Fibroblast of peridontal ligament (primary cell): ENCODE results near the gene SKP2.

ENCODE experiments used
- DNase-seq: peaks from one replicate; pipeline ENCODE4 v3.0.0-alpha.2; 2010; ENCODE audit errors: extremely low read depth

SKP2 gene

GRCh38 chr5:36199620-36200019, 47.7 kb downstream of the SKP2 start:
- no peak for DNase-seq

DNA sequence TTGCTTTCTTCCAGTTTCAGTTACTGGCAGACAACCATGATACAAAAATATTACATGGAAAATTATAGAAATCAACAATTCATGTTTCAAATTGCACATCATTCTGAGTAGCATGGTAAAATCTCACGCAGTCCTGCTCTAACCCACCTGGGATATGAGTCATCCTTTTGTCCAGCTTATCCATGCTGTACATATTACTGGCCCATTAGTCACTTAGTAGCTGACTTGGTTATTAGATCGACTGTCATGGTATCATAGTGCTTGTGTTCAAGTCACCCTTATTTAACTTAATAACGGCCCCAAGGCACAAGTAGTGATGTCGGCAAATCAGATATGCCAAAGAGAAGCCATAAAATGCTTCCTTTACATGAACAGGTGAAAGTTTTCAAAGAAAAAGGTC, 48.6 kb downstream of the SKP2 start:
- no peak for DNase-seq

- peak; percentile 60 for DNase-seq
Measured at GRCh38 chr5:36202521-36202961, 50.6 kb downstream of the SKP2 start.

GRCh38 chr5:36205329-36205728, 53.4 kb downstream of the SKP2 start:
- DNase-seq, result no peak

DNA sequence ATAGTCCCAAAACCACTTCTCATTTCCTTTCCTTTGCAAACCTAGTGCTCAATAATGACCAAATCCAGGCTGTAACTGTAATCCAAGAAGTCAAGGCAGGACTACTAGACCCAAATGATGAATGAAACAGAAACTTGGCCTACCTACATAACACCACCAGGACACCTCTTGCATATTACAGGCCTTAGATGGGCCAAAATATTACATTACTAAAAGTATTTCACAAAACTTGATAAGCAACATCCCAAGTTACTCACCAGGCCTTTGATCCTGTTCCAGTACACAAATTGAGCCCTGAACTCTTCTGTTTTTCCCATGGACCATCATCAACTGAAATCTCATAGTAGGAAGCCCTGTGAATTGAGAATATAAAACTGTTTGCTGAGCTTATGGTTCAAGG, 55.0 kb downstream of the SKP2 start:
- DNase-seq, result no peak

GRCh38 chr5:36208786-36209185, 56.9 kb downstream of the SKP2 start:
- DNase-seq, result no peak

GRCh38 chr5:36209664-36210063, 57.8 kb downstream of the SKP2 start:
- DNase-seq, result no peak

- no peak for DNase-seq
Measured at GRCh38 chr5:36214436-36214835, 62.5 kb downstream of the SKP2 start.

- no peak for DNase-seq
Measured at GRCh38 chr5:36215910-36216309, 64.0 kb downstream of the SKP2 start.

- DNase-seq, result no peak
Measured at GRCh38 chr5:36217567-36217966, 65.7 kb downstream of the SKP2 start.

DNA sequence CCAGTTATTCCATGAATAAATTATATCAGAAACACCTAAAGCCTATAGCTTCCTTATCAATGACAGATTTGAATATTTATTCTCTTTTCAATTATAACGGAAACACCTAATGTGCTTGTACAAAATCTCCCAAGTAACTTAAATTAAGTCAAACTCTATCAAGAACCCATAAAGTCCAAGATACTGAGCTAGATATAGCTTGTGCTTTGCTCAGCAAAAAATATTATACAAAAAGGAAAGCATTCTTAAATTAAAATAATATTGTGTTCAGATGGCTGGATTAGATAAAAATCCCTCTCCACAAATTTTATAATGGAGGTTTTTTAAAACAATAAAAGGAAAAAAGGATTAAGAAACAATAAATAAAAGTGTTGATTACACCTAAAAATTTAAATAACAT, 66.1 kb downstream of the SKP2 start:
- no peak for DNase-seq

DNA sequence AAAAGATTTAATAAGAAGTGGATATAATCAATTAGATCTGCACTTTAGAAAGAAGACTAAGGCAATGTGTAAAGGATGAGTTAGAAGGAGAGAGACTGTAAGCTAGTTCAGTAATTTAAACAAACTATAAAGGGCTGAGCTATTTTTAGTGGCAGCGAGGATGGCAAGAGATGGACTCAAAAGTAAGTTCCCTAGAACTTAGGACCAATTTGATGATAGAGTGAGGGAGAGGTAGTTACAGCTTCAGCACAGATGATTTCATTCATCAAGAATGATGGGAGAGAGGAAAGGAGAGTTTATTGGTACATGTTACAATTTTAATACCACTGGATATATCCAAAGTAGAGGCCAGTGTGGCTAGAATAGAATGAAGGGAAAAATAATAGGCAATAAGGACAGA, 70.7 kb downstream of the SKP2 start:
- DNase-seq, result no peak

- no peak for DNase-seq
Measured at GRCh38 chr5:36227046-36227445, 75.1 kb downstream of the SKP2 start.

DNA sequence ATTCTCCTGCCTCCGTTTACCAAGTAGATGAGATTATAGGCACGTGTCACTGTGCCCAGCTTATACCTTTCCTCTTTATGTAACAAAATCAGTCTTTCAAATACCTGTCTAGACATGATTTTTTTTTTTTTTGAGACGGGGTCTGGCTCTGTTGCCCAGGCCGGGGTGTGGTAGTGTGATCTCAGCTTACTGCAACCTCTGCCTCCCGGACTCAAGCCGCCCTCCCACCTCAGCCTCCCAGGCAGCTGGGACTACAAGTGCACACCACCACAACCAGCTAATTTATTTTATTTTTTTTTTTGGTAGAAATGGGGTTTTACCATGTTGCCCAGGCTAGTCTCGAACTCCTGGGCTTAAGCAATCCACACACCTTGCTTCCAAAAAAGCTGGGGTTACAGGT, 76.6 kb downstream of the SKP2 start:
- DNase-seq, result no peak

DNA sequence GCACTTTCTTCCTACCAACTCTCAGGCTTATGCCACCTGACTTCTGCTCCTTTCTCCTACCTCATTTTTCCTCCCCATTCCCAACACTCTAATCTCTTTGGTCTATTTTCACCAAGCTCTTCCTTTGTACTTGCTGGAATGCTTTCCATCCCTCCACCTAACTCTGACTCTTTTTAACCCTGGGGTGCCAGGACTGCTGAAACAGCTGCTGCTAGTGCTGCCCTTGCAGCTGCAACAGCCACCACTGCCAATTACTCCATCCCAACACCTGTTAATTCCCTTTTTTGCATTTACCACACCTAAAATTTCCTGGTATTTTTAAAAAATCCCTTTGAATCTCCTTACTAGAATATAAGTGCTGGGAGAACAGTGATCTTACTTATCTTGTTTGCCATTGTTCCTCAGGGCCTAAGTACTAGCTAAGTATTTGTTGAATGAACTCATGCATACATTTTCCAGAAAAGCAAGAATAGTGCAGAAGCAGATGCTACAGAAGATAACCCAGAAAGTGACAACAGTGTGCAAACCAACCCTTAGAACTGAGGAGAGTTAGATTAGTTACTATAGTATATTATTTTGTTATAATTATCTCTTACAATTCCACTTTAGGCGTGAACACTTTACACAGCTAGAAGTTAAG, 78.4 kb downstream of the SKP2 start:
- DNase-seq, result no peak

DNA sequence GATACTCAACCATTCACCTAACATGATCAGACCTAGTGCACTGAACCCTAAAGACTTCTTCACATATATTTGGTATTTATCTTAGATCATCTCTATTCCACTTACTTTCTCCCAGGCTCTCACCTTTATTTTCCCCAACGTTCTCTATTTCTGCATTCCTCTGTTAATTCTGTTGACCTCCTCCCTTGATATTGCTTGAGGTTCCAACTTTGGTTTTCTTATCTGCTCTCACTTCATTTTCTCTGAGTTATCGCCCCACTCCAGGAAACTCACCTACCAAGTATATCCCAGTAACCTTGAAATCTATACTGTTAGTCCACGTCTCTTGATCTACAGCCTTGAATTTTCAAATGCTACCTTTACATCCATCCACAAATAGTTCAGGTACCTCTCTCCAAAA, 80.6 kb downstream of the SKP2 start:
- no peak for DNase-seq
